Measurements from ENCODE around the gene COL15A1. TPM values are rescaled to one million over a fixed set of nuclear protein-coding genes. Genes with fewer than 3 reads are reported as not detected.

COL15A1 gene
- total and polyA plus RNA-seq, 2 of the 8 experiments (the other 6 are each of a cell fraction or from before 2014, with no cell fraction given) = 0.12 to 0.15 TPM

DNA sequence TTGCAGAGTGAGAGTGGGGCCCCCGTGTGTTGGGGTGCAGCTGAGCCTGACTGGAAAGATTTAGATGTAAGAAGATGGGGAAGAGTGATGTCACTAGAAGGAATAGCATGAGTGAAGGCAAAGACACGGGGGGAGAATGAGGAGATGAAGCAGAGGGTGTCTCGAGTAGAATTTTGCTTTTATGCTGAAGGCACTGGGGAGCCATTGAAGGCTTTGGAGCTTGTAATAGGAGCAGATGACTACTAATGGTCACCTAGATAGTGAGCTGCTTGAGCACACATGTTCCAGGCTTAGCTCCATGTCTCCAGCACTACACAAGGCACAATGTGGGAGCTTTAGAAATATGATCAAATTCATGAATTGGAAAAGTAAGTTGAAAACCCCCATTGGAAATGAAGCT, 32.1 kb downstream of the COL15A1 start:
- Histone ChIP-seq H3K23me2 (ENCODE audit: low read depth, low read length) (peaks cover 1% of the 10 kb centered on the region; the same call in 1 of the 2 replicates), H2BK5ac (ENCODE audit: low read depth, low read length) (no peak overlapping the region), H3K79me1 (ENCODE audit: low read depth, low read length) (no peaks in the 10 kb centered on the region), H3K4ac (replicated peaks; ENCODE audit: insufficient read length, low read depth, low read length) (no peak overlapping the region), H3K36me3 (ENCODE audit: control insufficient read depth in 2 of 4, insufficient read depth in 4 of 4, low read length in 3 of 4) (no peaks in the 10 kb centered on the region), H3K4me2 (ENCODE audit: insufficient read depth in 1 of 2, low read depth in 2 of 2, low read length in 2 of 2) (no peak overlapping the region), H2AFZ (ENCODE audit: low read length) (no peak overlapping the region), H3K27ac (ENCODE audit: low read depth, low read length) (no peak overlapping the region), H3K27me3 (replicated peaks in 1 of 4; ENCODE audit: control insufficient read depth in 3 of 4, extremely low read depth in 1 of 4, insufficient read depth in 3 of 4, low read length in 3 of 4) (peaks cover 7 to 44% (median 28%) of the 10 kb centered on the region in 4 experiments), H3K23ac (ENCODE audit: insufficient read length) (no peak overlapping the region), H2BK120ac (replicated peaks; ENCODE audit: low read depth, low read length) (no peak overlapping the region), H2BK20ac (ENCODE audit: low read length) (no peak overlapping the region), H2BK15ac (ENCODE audit: low read length) (no peak overlapping the region), H3K9me3 (ENCODE audit: insufficient read depth in 2 of 2, low read depth in 1 of 2, low read length in 1 of 2) (no peaks in the 10 kb centered on the region), H4K20me1 (replicated peaks in 1 of 2; ENCODE audit: control insufficient read depth in 1 of 2, insufficient read depth in 2 of 2, low read length in 2 of 2) (no peaks in the 10 kb centered on the region), H3K56ac (replicated peaks; ENCODE audit: insufficient read length, low read depth, low read length) (no peak overlapping the region), H3K14ac (ENCODE audit: insufficient read length) (no peak overlapping the region), H3K4me1 (replicated peaks in 1 of 4; ENCODE audit: control insufficient read depth in 3 of 4, insufficient read depth in 4 of 4, low read length in 3 of 4) (peaks cover 4 to 19% (median 9%) of the 10 kb centered on the region in 4 experiments), H4K91ac (replicated peaks; ENCODE audit: insufficient read length, low read length) (no peak overlapping the region), H4K8ac (ENCODE audit: extremely low read depth, insufficient read depth, low read length) (no peak overlapping the region), H3K18ac (ENCODE audit: extremely low read depth, low read length) (no peak overlapping the region), H4K5ac (ENCODE audit: insufficient read length, low read depth, low read length) (no peak overlapping the region), H2AK5ac (ENCODE audit: low read depth, low read length) (no peak overlapping the region; the same call in 1 of the 2 replicates), H3K9ac (replicated peaks in 1 of 4; ENCODE audit: extremely low read depth in 1 of 4, low read depth in 3 of 4, low read length in 3 of 4) (no peak overlapping the region), H3K79me2 (ENCODE audit: control insufficient read depth in 1 of 2, insufficient read depth in 2 of 2, low read length in 2 of 2) (no peaks in the 10 kb centered on the region), H2BK12ac (ENCODE audit: low read depth, low read length) (no peak overlapping the region), H3K4me3 (ENCODE audit: extremely low read depth in 1 of 4, insufficient read depth in 2 of 4, low read depth in 3 of 4, low read length in 4 of 4) (no peak overlapping the region)
- POLR2A ChIA-PET (ENCODE audit: partially characterized antibody) = interaction anchor here (1.3 kb wide), 1 partner anchor 130 kb away, joined by 3 read pairs; no protein-coding TSS in a partner anchor
- CTCF ChIA-PET (ENCODE audit: partially characterized antibody) = interaction anchor here (0.6 to 4.5 kb wide), 16 partner anchors 10 to 1264 kb away, joined by 3 to 28 read pairs (median 6); partner anchors contain the start of gene COL15A1
- 95 to 100% methylated on average over 1 to 3 of the region's 3 CpGs for WGBS, 2 experiments (ENCODE audit: extremely low coverage in 1 of 2, insufficient coverage in 1 of 2, insufficient read length in 1 of 2, insufficient replicate concordance in 2 of 2, low coverage in 1 of 2, low lambda C conversion rate in 2 of 2, missing lambda C conversion rate in 1 of 2)
- FAIRE-seq = no peak
- no peak for TF ChIP-seq CHD1 (IDR thresholded peaks at IDR 0.05; ENCODE audit: low read depth, low read length)
- no peak for TF ChIP-seq SAP30 (IDR thresholded peaks at IDR 0.05; ENCODE audit: insufficient read depth, insufficient replicate concordance, low read length)
- TF ChIP-seq CTBP2 (IDR thresholded peaks at IDR 0.05; ENCODE audit: borderline replicate concordance, insufficient read depth, insufficient read length, low read length) = no peak
- TF ChIP-seq BCL11A (IDR thresholded peaks at IDR 0.05; ENCODE audit: low read depth in 2 of 2, low read length in 2 of 2) = no peak
- TF ChIP-seq SIN3A (conservative IDR thresholded peaks at IDR 0.05 in 1 of 2, IDR thresholded peaks at IDR 0.05 in 1 of 2; ENCODE audit: low read depth in 1 of 2, low read length in 2 of 2) = no peak
- no peak for TF ChIP-seq NANOG (IDR thresholded peaks at IDR 0.05; ENCODE audit: insufficient read depth, low read depth, low read length, poor library complexity, severe bottlenecking)
- no peak for TF ChIP-seq GTF2F1 (IDR thresholded peaks at IDR 0.05; ENCODE audit: borderline replicate concordance, low read depth, low read length)
- TF ChIP-seq MAFK (IDR thresholded peaks at IDR 0.05; ENCODE audit: low read depth, low read length) = no peak
- no peak for TF ChIP-seq EP300 (IDR thresholded peaks at IDR 0.05; ENCODE audit: borderline replicate concordance in 1 of 2, low read depth in 2 of 2, low read length in 2 of 2)
- TF ChIP-seq ZNF274 (IDR thresholded peaks at IDR 0.05; ENCODE audit: borderline replicate concordance, extremely low read depth, low read length) = no peak
- no peak for TF ChIP-seq JUN (IDR thresholded peaks at IDR 0.05; ENCODE audit: low read depth, low read length)
- TF ChIP-seq TCF12 (IDR thresholded peaks at IDR 0.05; ENCODE audit: low read depth, low read length) = no peak
- no peak for DNase-seq (ENCODE audit: low read depth in 1 of 2, low spot score in 2 of 2)

All from H1 (cell line).